ENCODE data around the gene MKLN1. TPM values are rescaled to one million over a fixed set of nuclear protein-coding genes. Genes with fewer than 3 reads are reported as not detected.
A peak's percentile ranks its signal among the peaks of the same experiment; 100 is the strongest.

The MKLN1 gene
- total RNA-seq, 1 donor from 2014 or later: 55.9 TPM

DNA sequence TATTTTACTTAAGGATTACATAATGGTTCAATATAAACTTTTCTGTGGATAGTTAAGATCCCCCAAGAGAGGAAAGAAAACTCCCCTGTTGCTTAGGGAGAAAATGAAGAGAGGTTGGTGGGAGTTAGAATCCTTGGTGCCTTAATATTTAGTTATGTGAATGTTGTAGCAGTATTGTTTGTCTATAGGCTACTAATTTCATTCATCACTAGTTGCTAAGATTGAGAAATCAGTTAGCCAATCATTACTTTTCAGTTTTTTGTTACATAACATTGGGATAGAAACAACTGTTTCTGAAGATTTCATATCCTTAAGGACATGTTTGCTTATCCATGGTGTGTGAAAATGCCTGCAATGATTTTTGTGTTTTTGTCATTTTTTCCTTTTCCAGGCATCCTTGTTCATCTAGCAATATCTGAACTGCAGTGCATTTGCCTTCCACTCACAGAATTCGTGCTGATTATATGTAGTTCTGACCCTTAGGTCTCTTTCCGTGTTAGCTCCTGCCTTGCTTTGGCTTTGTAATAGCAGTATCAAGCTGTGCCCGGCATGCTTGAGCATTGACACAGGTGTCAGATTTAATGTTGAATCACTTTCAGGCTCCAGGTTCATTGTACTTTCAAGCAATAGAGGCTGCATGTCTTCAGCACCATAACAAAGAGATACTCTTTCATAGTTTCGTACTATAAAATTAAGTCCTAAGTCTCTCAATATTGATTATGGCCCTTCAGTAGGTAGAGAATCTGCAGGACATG is 143.8 kb downstream of the MKLN1 start:
- DNase-seq (ENCODE audit: low spot score, unreplicated experiment): no peak

DNA sequence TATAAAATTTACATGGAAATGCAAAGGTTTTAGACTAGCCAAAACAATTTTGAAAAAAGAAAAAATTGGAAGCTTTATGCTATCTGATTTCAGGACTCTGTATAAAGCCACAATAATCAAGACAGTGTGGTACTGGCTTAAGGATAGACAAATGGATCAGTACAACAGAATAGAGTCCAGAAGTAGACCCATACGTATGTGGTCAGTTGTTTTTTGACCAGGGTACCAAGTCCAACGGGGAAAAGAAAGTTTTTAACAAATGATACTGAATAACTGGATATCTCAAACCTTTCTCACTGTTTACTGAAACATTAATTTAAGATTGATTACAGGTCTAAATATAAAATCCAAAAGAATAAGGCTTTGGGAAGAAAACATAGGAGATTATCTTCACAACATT is 149.1 kb downstream of the MKLN1 start:
- Mint-ChIP-seq H3K9me3 (ENCODE audit: low read depth) (peaks cover 8% of the 10 kb centered on the region), H3K4me1 (ENCODE audit: low read depth) (peaks cover 16% of the 10 kb centered on the region), H3K4me3 (ENCODE audit: low read depth) (no peak overlapping the region), H3K27ac (no peak overlapping the region), H3K27me3 (no peaks in the 10 kb centered on the region), H3K36me3 (ENCODE audit: insufficient read depth) (peaks cover 24% of the 10 kb centered on the region)
- DNase-seq (ENCODE audit: low spot score, unreplicated experiment): no peak
- TF ChIP-seq, protein P1, sequence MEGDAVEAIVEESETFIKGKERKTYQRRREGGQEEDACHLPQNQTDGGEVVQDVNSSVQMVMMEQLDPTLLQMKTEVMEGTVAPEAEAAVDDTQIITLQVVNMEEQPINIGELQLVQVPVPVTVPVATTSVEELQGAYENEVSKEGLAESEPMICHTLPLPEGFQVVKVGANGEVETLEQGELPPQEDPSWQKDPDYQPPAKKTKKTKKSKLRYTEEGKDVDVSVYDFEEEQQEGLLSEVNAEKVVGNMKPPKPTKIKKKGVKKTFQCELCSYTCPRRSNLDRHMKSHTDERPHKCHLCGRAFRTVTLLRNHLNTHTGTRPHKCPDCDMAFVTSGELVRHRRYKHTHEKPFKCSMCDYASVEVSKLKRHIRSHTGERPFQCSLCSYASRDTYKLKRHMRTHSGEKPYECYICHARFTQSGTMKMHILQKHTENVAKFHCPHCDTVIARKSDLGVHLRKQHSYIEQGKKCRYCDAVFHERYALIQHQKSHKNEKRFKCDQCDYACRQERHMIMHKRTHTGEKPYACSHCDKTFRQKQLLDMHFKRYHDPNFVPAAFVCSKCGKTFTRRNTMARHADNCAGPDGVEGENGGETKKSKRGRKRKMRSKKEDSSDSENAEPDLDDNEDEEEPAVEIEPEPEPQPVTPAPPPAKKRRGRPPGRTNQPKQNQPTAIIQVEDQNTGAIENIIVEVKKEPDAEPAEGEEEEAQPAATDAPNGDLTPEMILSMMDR (IDR thresholded peaks at IDR 0.05; ENCODE audit: unreplicated experiment): no peak

More for the DNA sequence above, 143.8 kb downstream of the MKLN1 start:
- H3K4me1 Mint-ChIP-seq (ENCODE audit: low read depth): no peaks in the 10 kb centered on the region
- H3K4me3 Mint-ChIP-seq (ENCODE audit: low read depth): no peak overlapping the region
- H3K27me3 Mint-ChIP-seq: no peaks in the 10 kb centered on the region
- peaks cover 8% of the 10 kb centered on the region for H3K9me3 Mint-ChIP-seq (ENCODE audit: low read depth)
- H3K36me3 Mint-ChIP-seq (ENCODE audit: insufficient read depth): peaks cover 34% of the 10 kb centered on the region
- no peak overlapping the region for H3K27ac Mint-ChIP-seq
- TF ChIP-seq, protein P1 (IDR thresholded peaks at IDR 0.05; ENCODE audit: unreplicated experiment): no peak

DNA sequence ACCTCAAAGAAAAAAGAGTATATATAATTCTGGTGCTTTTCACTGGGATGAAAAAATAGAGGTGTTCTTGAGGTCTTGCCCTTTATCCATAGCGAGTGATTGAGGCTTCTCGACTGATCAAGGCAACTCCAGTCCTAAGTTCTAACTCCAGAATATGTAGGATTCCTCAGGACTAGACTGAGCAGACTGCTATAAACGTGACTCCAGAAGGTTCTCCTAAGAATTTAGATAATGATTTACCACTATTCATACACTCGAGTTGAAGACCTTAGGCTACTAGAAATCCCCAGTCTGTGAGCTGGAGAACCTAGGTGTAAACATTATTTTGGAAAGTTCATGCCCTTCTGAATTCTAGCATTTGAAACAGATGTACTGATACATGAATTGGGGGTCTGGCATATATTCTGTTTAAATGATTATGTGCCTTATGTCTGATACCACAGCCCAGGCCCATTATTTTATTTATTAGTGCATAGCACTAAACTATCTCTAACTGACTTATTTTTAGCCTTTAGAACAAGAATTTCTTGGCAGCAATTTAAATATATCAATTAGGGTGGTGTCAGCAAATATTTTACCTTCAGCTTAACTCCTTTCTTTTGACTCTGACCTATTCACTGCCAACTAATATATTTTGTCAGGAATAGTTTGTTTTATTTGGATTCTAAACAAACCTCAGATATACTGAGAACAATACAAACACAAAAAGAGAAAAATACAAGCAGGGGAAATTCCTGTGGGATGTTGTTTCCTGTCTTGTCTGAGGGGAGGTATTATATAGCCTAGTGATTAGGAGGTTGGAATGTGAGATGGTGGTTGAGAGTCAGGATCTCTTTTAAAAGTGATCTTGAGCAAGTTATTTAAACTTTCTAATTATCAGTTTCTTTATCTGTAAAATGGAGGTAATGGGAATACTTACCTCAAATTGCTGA is 153.0 kb downstream of the MKLN1 start:
- no peak for DNase-seq (ENCODE audit: low spot score, unreplicated experiment)
- H3K27ac Mint-ChIP-seq: peak overlapping the region; percentile 6

DNA sequence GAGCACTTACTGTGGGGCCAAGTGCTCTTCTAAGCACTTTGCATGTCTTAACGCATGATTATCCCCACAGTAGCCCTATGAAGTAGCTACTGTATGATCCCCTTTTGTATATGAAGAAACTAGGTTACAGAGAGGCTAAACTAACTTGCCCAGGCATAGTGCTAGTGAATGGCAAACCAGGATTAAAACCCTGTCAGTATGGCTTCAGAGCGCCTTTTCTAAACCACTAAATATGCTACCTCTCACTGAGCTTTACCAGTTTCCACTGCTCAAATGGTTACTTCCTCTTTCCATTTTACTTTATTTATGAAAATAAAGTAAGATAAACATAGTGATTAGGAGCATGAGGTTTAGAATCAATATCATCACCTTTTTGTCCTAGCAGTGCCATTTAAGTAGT is 155.1 kb downstream of the MKLN1 start:
- no peak overlapping the region for H3K27ac Mint-ChIP-seq
- H3K9me3 Mint-ChIP-seq (ENCODE audit: low read depth): no peaks in the 10 kb centered on the region
- no peak overlapping the region for H3K4me3 Mint-ChIP-seq (ENCODE audit: low read depth)
- peaks cover 13% of the 10 kb centered on the region for H3K4me1 Mint-ChIP-seq (ENCODE audit: low read depth)
- peaks cover 9% of the 10 kb centered on the region for H3K36me3 Mint-ChIP-seq (ENCODE audit: insufficient read depth)
- TF ChIP-seq, protein P1 (IDR thresholded peaks at IDR 0.05; ENCODE audit: unreplicated experiment): no peak
- no peak for DNase-seq (ENCODE audit: low spot score, unreplicated experiment)
- H3K27me3 Mint-ChIP-seq: no peaks in the 10 kb centered on the region

More for the DNA sequence above, 153.0 kb downstream of the MKLN1 start:
- peaks cover 16% of the 10 kb centered on the region for H3K4me1 Mint-ChIP-seq (ENCODE audit: low read depth)
- H3K27me3 Mint-ChIP-seq: no peaks in the 10 kb centered on the region
- H3K36me3 Mint-ChIP-seq (ENCODE audit: insufficient read depth): peaks cover 9% of the 10 kb centered on the region
- TF ChIP-seq, protein P1 (IDR thresholded peaks at IDR 0.05; ENCODE audit: unreplicated experiment): no peak
- H3K9me3 Mint-ChIP-seq (ENCODE audit: low read depth): no peaks in the 10 kb centered on the region
- H3K4me3 Mint-ChIP-seq (ENCODE audit: low read depth): no peak overlapping the region

DNA sequence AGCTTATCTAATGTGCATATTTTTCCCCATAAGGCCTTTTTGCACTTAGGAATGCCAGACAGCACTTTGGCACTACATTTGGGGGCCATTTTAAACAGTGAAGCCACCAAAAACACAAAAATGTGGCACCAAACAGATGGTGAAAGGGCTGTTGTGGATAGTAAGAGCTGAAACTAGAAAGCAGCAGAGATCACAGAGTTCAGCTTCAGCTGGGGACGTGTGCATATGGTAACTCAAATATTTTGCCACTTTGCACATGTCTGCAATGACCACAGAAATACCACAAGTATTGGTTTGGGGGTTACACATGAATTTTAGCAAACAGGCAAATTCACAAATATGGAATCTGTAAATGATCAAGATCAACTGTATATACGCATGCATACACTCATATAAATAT is 155.9 kb downstream of the MKLN1 start:
- Mint-ChIP-seq H3K27me3 (no peaks in the 10 kb centered on the region), H3K27ac (no peak overlapping the region), H3K9me3 (ENCODE audit: low read depth) (no peaks in the 10 kb centered on the region), H3K4me1 (ENCODE audit: low read depth) (peaks cover 12% of the 10 kb centered on the region), H3K4me3 (ENCODE audit: low read depth) (no peak overlapping the region), H3K36me3 (ENCODE audit: insufficient read depth) (peaks cover 9% of the 10 kb centered on the region)
- DNase-seq (ENCODE audit: low spot score, unreplicated experiment): no peak
- TF ChIP-seq, protein P1 (IDR thresholded peaks at IDR 0.05; ENCODE audit: unreplicated experiment): no peak

Measured in progenitor cell of endocrine pancreas (in vitro differentiated cells).